Activated CD8-positive, alpha-beta memory T cell treated with anti-CD3 and anti-CD28 coated beads for 4 hours (primary cell): ENCODE results near the gene ASIC2.

Experiments used
- DNase-seq, 2 donors: peaks; one replicate each; pipeline ENCODE4 v3.0.0-alpha.2; 2020; ENCODE audit warnings: low read depth in 2 of 2

The ASIC2 gene

GRCh38 chr17:33243732-33244131, 49.4 kb downstream of the ASIC2 start:
- DNase-seq, result no peak

DNA sequence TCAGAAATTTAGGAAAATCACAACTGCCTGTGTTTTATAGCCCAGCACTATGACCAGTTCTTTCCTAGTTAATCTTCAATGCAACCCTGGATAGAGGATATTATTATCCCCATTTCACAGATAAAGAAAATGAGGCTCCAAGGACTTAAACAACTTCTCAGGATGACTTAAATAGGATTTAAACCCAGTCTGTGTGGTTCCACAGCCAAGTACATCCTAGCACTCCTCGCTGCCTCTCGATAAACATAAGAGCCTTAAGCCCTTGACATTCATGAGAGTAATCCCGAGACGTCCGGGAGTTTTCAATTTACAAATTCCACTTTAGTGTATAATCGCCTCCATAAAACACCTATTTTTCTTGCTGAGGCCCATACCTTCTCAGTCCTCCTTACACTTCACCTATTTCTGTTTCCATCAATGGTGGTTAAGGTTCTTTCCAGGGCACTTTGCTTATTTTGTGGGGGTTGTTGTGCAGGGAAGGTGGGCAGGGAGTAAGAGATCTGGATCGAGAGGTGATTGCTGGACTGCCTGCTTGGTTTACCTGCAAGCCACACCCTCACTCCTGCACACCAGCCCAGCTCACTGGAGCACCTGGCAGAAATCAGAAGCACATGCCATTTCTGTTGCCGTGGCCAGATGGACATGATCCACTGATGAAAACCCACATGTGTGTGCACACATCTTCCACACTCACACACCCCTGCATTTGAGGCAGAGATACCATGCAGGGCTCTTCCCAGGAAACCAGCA, 50.5 kb downstream of the ASIC2 start:
- DNase-seq, result no peak

DNA sequence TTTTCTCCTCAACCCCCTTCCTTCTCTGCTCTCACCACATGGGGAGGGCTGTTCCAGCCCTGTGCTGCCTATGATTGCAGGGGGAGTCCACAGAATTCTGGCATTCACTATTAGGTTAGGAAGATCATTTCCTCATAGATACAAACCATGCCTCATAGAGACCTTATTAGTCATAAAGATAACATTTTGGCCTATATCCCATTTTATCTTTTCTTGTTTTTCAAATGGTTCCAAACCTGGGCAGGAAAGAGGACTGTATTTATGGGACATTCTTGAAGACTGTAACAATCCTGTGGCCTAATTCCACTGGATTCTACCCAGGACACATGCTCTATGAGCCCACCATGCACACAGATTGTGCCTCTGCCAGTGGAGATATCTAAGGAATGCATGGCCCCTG, 51.7 kb downstream of the ASIC2 start:
- no peak for DNase-seq

- no peak for DNase-seq
These were observed 52.7 kb downstream of the ASIC2 start for GRCh38 chr17:33240362-33240761.

DNA sequence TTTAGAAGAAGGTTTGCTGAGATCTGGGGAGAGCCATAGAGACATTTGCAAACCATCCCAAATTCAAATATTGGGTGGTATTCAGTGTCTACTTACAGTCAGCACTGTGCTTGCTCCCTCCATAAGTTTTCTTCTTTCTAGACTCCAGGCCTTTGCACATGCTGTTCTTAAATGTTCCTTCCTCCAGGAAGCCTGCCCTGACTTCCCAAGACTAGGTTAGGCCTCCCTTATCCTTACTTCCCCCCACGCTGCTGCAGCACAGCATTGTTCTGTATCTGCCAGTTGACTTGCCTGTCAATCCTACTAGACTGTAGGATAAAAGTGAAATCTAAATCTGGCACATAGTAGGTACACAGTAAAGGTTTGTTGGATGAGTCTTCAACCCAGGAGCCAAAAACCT, 53.4 kb downstream of the ASIC2 start:
- no peak for DNase-seq

DNA sequence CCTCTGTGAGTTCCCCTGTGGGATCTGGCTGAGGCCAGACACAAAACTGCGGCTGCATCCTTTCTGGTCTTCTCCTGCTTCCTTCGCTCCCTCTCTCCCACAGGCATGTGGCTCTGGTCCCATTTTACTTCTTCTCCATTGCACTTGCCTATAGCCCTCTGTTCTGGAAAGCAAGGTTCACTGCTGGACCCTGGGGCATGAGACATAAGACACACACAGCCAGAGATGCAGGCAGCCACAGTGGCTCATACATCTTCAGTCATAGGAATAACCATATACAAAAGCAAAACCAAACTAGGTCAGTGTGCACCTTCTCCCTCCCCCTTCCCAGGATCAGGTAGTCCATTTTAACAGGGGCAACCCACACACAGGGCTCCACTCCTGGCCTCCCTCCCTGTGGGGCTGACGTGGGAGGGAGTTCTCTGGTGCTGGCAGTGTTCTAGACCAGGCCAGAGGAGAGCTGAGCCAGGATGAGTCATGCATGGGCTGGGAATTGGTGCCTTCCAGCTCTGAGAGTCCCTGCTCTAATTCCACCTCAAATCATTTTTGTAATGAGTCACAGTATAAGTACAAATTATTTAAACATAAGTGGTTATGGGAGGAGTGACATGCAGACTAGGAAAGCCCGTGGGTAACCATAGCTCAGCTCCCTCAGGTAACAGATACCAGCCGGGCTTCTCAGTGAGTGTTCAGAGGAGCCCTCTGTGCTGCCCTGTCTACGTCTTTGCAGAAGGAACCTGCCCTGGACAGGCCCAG, 58.0 kb downstream of the ASIC2 start:
- no peak for DNase-seq

DNA sequence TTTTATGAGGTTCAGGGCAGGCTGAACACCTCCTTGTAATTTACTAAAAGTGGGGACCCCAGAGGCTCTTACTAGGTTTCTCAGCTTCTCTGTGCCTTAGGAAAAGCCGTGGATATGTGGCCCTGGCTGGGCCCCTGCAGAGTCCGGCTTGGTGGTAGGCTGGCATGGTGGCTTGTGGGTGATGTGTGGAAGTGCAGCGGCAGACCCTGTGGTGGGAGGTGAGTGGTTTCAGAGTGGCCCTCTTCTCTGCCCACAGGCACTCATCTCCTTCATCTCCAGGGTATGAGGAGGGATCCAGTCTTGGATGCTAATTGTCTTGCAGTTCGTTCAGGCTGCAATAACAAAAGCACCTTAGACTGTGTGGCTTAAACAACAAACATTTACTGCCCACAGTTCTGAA, 58.9 kb downstream of the ASIC2 start:
- no peak for DNase-seq

DNA sequence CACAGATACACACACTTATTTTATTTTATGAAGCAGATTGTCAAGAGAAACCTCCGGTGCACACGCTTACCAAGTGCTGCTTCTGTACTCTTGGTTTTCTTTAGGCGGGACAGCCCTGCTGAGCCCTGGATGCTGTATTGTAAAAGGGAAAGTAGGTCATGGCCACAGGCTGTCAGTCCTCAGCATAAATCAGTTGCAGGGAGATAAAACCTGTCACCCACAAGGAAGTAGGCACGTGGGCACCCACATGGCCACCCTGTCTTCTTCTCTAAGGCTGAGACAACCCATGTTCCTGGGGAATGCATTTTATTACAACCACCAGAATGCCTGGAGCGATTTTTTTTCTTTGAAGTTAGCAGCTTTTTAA, 59.3 kb downstream of the ASIC2 start:
- DNase-seq, result no peak

GRCh38 chr17:33229499-33229898, 63.6 kb downstream of the ASIC2 start:
- DNase-seq, result no peak

GRCh38 chr17:33229028-33229427, 64.1 kb downstream of the ASIC2 start:
- DNase-seq, result no peak

- DNase-seq, result no peak
These were observed 64.5 kb downstream of the ASIC2 start for GRCh38 chr17:33228548-33228947.

DNA sequence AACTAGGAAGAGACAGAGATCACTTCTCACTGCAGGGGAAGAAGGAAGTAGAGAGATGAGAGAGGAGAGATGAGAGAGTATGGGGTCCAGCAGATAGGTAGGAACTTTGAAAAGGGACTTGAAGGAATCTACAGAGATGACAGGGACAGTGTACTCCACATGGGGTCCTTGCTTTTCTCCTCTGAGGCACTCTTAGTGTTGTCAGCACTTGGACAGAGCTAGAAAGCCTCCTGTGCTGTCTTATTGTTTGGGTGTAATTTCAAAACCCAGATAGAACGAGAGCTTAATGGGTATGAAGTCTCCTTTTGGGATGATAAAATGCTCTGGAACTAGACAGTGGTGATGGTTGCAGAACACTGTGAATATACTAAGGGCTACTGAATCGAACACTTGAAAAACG, 65.2 kb downstream of the ASIC2 start:
- DNase-seq, result no peak

DNA sequence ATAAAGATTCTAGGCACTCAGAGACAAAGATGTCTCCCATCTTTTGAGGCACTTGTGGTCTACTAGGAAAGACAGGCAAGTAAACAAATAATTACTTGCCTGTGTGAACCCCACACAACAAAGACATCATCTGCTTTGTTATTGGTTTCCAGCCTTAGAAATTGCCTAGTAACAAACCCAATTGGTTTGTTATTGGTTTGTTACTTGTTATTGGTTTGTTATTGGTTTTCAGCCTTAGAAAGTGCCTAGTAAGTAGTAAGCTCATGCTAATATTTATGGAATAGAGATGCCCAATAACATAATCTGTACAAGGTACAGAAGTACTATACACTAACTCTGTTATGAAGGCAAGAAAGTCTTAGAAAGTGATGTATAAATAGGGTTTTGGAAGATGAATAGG, 67.1 kb downstream of the ASIC2 start:
- DNase-seq, result no peak

DNA sequence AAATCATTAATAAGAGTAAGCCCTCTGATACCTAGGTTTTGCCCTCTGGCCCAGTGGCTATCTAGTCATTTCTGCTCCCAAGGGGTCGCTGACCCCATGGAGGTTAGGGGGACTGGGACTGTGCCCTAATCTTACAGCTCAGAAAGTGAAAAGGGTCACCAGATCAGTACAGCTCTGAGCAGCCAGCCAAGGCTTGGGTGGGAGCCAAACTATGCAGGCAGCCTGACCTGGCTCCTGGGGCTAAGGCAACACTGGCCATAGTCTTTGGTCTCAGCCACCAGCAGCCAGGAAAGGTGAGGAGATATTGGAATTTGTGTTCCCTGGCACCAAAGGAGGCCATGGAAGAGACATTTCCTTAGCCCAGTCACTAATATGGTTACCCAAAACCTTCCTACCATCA, 67.6 kb downstream of the ASIC2 start:
- DNase-seq, result no peak

GRCh38 chr17:33220036-33220435, 73.1 kb downstream of the ASIC2 start:
- DNase-seq, result no peak

GRCh38 chr17:33218698-33219601, 74.1 kb downstream of the ASIC2 start:
- DNase-seq, result no peak

GRCh38 chr17:33217891-33218290, 75.2 kb downstream of the ASIC2 start:
- DNase-seq, result no peak

DNA sequence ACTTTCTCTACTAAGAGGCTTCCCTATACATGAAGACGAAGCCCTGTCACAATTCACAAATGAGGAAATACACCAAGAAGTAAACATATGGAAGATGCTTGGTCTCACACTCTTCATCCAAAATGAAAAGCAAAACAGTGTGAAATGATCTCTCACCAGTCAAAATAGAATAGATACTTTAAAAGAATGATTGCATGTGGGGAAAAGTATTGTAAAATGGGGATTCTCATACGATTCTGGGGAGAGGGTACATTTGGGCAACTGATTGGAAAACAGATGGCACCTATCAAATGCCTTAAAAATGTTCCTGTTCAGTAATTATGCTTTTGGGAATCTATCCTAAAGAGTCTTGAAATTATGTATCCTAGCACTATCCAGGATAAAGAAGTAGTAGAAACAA, 78.1 kb downstream of the ASIC2 start:
- DNase-seq, result no peak

- DNase-seq, result no peak
These were observed 82.8 kb downstream of the ASIC2 start for GRCh38 chr17:33210285-33210684.

DNA sequence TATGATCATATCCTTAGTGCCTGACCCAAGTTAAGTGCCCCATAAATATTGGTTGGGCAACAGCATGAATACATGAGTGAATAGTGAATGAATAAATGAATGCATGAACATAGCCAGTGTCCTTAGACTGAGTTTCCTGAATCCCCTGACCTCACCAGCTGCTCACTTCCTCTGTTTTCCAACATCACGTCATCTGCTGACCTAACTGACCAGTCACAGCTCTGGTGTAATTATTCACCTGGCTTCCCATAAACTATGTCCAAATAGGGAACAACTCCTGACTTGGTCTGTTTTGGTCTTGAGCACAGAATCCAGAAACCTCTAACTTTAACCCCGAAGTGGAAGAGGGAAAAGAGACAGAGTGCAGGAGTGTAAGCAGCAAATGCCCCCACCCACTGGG, 83.4 kb downstream of the ASIC2 start:
- no peak for DNase-seq

GRCh38 chr17:33207231-33207630, 85.9 kb downstream of the ASIC2 start:
- DNase-seq, result no peak

GRCh38 chr17:33205552-33205951, 87.5 kb downstream of the ASIC2 start:
- DNase-seq, result no peak

- no peak for DNase-seq
These were observed 88.4 kb downstream of the ASIC2 start for GRCh38 chr17:33204701-33205100.
